ENCODE measurements around the gene ELP4. TPM values are rescaled to one million over a fixed set of nuclear protein-coding genes. Genes with fewer than 3 reads are reported as not detected.

Gene ELP4
- polyA plus RNA-seq, 2 of the 4 experiments (the other 2 are of a cell fraction): 16.9 to 26.0 TPM

DNA sequence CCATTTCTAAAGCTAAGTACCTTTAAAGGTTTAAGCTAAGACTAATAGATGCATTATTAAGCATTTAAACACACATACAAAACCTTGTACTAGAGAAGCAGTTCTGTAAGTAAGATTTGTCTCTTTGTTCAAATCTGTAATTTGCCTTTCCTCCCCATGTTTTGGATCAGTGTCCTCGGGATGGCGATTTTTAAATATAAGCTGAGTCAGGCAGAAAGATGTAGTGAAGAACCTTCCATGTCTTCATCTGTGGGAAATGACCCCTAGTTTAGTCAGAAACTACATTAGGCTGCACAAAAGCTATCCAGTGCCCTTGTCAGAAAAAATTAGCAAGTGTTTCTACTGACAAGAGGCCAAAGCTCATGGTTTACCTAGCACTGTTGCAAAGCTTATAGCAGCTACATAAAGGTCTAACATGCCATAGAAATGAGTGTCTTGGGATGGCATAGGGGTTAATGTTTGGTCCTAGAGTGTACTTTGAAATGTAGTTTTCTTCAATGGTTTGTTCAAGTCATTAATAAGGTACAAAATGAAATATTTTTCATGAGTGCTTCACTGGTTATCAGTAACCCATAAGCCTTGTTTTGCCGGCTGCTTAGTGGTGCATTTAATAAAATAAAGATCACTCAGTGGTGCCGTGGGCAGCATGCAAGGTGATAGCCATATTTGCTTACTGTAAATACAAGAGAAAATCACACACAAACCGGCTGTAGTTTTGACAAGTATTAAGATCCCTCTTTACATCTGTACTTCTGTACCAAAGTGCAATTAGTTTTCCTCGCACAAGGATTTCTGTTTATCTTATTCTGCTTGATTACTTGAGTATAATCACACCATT lies 139.8 kb downstream of the ELP4 start:
- Histone ChIP-seq H3K27ac (peak overlapping the region in 1 of 2 experiments; percentile 61; a peak in 3 of 6 replicates), H3K9me3 (no peaks in the 10 kb centered on the region), H3K4me3 (no peak overlapping the region), H3K4me1 (peaks cover 36% of the 10 kb centered on the region), H3K4me2 (no peak overlapping the region)
- CTCF ChIA-PET: no interaction called here
- TF ChIP-seq RFX5 (IDR thresholded peaks at IDR 0.05) (no peak), MYC (IDR thresholded peaks at IDR 0.05; ENCODE audit: borderline replicate concordance, low read length) (no peak), MAFK (IDR thresholded peaks at IDR 0.05; ENCODE audit: partially characterized antibody) (peak; percentile 51), ZNF302 (CRISPR knock-in tag; IDR thresholded peaks at IDR 0.05) (no peak)
- FAIRE-seq: no peak
- no peak for DNase-seq (ENCODE audit: low read depth in 1 of 2, low spot score in 1 of 2)
- no peak for ATAC-seq
- POLR2A ChIA-PET: no interaction called here
- WGBS (ENCODE audit: missing lambda C conversion rate): 84% methylated on average over 6 of the region's 6 CpGs

DNA sequence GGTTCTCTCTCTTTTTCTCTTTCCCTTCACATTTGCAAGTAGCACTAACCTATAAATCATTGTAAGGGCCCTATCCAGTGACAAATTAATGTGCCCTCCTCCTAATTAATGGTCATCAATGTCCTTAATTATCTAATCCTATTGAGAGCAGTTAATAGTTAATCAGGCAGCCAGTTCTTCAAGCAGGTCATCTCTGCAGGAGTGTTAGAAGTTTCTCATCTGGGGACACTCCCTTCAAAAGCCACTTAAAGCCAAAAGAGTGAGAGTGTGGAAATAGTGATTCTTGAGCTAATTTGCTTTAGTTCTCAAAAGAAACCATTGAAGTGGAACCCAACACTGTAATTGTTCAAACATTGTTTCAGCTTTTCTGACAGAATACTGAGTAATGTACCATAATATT lies 141.6 kb downstream of the ELP4 start:
- ATAC-seq: no peak
- Histone ChIP-seq H3K4me3 (no peak overlapping the region), H3K27ac (no peak overlapping the region), H3K4me2 (no peak overlapping the region), H3K9me3 (no peaks in the 10 kb centered on the region), H3K4me1 (peaks cover 35% of the 10 kb centered on the region)
- no peak for DNase-seq (ENCODE audit: low read depth in 1 of 2, low spot score in 1 of 2)
- TF ChIP-seq HOXB5 (CRISPR knock-in tag; IDR thresholded peaks at IDR 0.05) (no peak), GATA3 (IDR thresholded peaks at IDR 0.05; ENCODE audit: borderline replicate concordance) (no peak), ZC3H11A (IDR thresholded peaks at IDR 0.05) (no peak), EHF (CRISPR knock-in tag; IDR thresholded peaks at IDR 0.05) (no peak), JUNB (IDR thresholded peaks at IDR 0.05) (no peak), RFX5 (IDR thresholded peaks at IDR 0.05) (no peak), HDAC2 (IDR thresholded peaks at IDR 0.05) (no peak), CHD2 (IDR thresholded peaks at IDR 0.05; ENCODE audit: low read length, partially characterized antibody) (no peak), RAD21 (conservative IDR thresholded peaks at IDR 0.05 in 1 of 2, IDR thresholded peaks at IDR 0.05 in 1 of 2) (no peak), HOXB13 (CRISPR knock-in tag; IDR thresholded peaks at IDR 0.05; ENCODE audit: low read depth) (no peak), CEBPB (IDR thresholded peaks at IDR 0.05) (no peak), HOXA7 (CRISPR knock-in tag; IDR thresholded peaks at IDR 0.05) (no peak), POLR2A (IDR thresholded peaks at IDR 0.05; ENCODE audit: low read length) (no peak)
- TF ChIP-seq, protein P1, sequence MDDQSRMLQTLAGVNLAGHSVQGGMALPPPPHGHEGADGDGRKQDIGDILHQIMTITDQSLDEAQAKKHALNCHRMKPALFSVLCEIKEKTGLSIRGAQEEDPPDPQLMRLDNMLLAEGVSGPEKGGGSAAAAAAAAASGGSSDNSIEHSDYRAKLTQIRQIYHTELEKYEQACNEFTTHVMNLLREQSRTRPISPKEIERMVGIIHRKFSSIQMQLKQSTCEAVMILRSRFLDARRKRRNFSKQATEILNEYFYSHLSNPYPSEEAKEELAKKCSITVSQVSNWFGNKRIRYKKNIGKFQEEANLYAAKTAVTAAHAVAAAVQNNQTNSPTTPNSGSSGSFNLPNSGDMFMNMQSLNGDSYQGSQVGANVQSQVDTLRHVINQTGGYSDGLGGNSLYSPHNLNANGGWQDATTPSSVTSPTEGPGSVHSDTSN (IDR thresholded peaks at IDR 0.05): no peak
- TF ChIP-seq, protein P2, sequence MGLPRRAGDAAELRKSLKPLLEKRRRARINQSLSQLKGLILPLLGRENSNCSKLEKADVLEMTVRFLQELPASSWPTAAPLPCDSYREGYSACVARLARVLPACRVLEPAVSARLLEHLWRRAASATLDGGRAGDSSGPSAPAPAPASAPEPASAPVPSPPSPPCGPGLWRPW (IDR thresholded peaks at IDR 0.05): no peak
- TF ChIP-seq, protein P3, sequence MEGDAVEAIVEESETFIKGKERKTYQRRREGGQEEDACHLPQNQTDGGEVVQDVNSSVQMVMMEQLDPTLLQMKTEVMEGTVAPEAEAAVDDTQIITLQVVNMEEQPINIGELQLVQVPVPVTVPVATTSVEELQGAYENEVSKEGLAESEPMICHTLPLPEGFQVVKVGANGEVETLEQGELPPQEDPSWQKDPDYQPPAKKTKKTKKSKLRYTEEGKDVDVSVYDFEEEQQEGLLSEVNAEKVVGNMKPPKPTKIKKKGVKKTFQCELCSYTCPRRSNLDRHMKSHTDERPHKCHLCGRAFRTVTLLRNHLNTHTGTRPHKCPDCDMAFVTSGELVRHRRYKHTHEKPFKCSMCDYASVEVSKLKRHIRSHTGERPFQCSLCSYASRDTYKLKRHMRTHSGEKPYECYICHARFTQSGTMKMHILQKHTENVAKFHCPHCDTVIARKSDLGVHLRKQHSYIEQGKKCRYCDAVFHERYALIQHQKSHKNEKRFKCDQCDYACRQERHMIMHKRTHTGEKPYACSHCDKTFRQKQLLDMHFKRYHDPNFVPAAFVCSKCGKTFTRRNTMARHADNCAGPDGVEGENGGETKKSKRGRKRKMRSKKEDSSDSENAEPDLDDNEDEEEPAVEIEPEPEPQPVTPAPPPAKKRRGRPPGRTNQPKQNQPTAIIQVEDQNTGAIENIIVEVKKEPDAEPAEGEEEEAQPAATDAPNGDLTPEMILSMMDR (IDR thresholded peaks at IDR 0.05): no peak
- TF ChIP-seq, protein P4, sequence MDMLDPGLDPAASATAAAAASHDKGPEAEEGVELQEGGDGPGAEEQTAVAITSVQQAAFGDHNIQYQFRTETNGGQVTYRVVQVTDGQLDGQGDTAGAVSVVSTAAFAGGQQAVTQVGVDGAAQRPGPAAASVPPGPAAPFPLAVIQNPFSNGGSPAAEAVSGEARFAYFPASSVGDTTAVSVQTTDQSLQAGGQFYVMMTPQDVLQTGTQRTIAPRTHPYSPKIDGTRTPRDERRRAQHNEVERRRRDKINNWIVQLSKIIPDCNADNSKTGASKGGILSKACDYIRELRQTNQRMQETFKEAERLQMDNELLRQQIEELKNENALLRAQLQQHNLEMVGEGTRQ (IDR thresholded peaks at IDR 0.05): no peak
- FAIRE-seq: no peak
- ChIA-PET POLR2A (no interaction called here), CTCF (interaction anchor here (0.9 kb wide), 1 partner anchor 10 kb away, joined by 3 read pairs; no protein-coding TSS in a partner anchor)

DNA sequence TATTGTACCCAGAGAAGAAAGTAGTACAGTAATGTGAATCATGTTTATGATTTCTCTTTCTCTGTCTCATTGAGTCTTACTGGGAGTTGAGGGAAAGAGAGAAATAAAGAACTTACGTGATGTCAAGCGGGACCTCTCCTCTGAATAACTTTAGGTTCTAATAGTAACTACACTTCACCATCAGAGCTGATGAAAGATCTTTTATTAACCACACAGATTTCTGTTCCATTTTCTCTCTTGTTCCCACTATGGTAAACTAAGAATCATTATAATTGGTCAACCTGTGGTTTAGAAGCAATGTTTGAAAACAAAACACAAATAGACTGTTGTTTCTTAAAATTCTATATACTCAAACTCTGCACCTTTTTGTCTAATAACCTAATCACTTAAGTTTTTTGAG lies 142.3 kb downstream of the ELP4 start:
- H3K9me3 ChIP-seq: no peaks in the 10 kb centered on the region
- TF ChIP-seq MAZ (IDR thresholded peaks at IDR 0.05; ENCODE audit: borderline replicate concordance, low read depth, low read length): no peak
- TF ChIP-seq FOXS1 (CRISPR knock-in tag; IDR thresholded peaks at IDR 0.05): no peak
- TF ChIP-seq, protein P5, sequence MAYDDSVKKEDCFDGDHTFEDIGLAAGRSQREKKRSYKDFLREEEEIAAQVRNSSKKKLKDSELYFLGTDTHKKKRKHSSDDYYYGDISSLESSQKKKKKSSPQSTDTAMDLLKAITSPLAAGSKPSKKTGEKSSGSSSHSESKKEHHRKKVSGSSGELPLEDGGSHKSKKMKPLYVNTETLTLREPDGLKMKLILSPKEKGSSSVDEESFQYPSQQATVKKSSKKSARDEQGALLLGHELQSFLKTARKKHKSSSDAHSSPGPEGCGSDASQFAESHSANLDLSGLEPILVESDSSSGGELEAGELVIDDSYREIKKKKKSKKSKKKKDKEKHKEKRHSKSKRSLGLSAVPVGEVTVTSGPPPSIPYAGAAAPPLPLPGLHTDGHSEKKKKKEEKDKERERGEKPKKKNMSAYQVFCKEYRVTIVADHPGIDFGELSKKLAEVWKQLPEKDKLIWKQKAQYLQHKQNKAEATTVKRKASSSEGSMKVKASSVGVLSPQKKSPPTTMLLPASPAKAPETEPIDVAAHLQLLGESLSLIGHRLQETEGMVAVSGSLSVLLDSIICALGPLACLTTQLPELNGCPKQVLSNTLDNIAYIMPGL (CRISPR knock-in tag; IDR thresholded peaks at IDR 0.05; ENCODE audit: borderline replicate concordance): no peak
- TF ChIP-seq CBX8 (IDR thresholded peaks at IDR 0.05): no peak
- no peak for TF ChIP-seq KDM5A (IDR thresholded peaks at IDR 0.05)
- no peak for TF ChIP-seq CEBPB (IDR thresholded peaks at IDR 0.05)
- TF ChIP-seq GATA3 (IDR thresholded peaks at IDR 0.05; ENCODE audit: borderline replicate concordance): no peak
- H3K27ac ChIP-seq: no peak overlapping the region
- DNase-seq (ENCODE audit: low read depth in 1 of 2, low spot score in 1 of 2): no peak
- no peak overlapping the region for H3K4me2 ChIP-seq
- peaks cover 36% of the 10 kb centered on the region for H3K4me1 ChIP-seq
- H3K4me3 ChIP-seq: no peak overlapping the region
- no peak for ATAC-seq
- 92% methylated on average over 2 of the region's 2 CpGs for WGBS (ENCODE audit: missing lambda C conversion rate)
- ChIA-PET POLR2A (no interaction called here), CTCF (no interaction called here)
- no peak for FAIRE-seq

Measured in A549 (cell line).